Liver (tissue), 9 donors: ENCODE data around the gene SHH. TPM values are rescaled to one million over a fixed set of nuclear protein-coding genes. Genes with fewer than 3 reads are reported as not detected.

Source experiments
- DNase-seq: peaks from one replicate; pipeline ENCODE4 v3.0.0-alpha.2; 2017; ENCODE audit warnings: low spot score
- H3K27ac ChIP-seq, 2 donors: one replicate each; pipeline ENCODE4 v1.7.0; 2013; ENCODE audit warnings: inconsistent platforms in 2 of 2, low read length in 2 of 2, control low read depth in 1 of 2, low read depth in 1 of 2, mild to moderate bottlenecking in 1 of 2
- H3K27me3 ChIP-seq, 4 donors: one replicate each; pipeline versions ENCODE4 v1.6.1 to v1.7.0; 2013; ENCODE audit warnings: low read length in 3 of 4, inconsistent platforms in 1 of 4, mild to moderate bottlenecking in 1 of 4, moderate library complexity in 1 of 4; ENCODE audit not compliant: control insufficient read depth in 4 of 4, insufficient read depth in 4 of 4
- H3K36me3 ChIP-seq, 4 donors: one replicate each; pipeline versions ENCODE4 v1.6.1 to v1.7.0; 2013; ENCODE audit warnings: low read length in 3 of 4, mild to moderate bottlenecking in 3 of 4, low read depth in 1 of 4, moderate library complexity in 1 of 4; ENCODE audit not compliant: control insufficient read depth in 4 of 4, insufficient read depth in 3 of 4
- H3K4me1 ChIP-seq, 4 donors: one replicate each; pipeline versions ENCODE4 v1.6.1 to v1.7.0; 2013; ENCODE audit warnings: low read length in 3 of 4, mild to moderate bottlenecking in 3 of 4, moderate library complexity in 1 of 4; ENCODE audit not compliant: control insufficient read depth in 4 of 4, insufficient read depth in 4 of 4
- H3K4me3 ChIP-seq, 3 donors: one replicate each; pipeline versions ENCODE4 v1.6.1 to v1.7.0; 2013; ENCODE audit warnings: low read length in 3 of 3, control low read depth in 1 of 3, low read depth in 1 of 3, mild to moderate bottlenecking in 1 of 3
- H3K9ac ChIP-seq, 2 donors: one replicate each; pipeline ENCODE4 v1.7.0; 2013; ENCODE audit warnings: low read length in 2 of 2, mild to moderate bottlenecking in 2 of 2, moderate library complexity in 2 of 2, control low read depth in 1 of 2, low read depth in 1 of 2
- H3K9me3 ChIP-seq, 4 donors: one replicate each; pipeline versions ENCODE4 v1.6.1 to v1.7.0; 2013; ENCODE audit warnings: low read length in 3 of 4; ENCODE audit not compliant: control insufficient read depth in 4 of 4
- ATF3 ChIP-seq: IDR thresholded peaks from 2 replicates; pipeline ENCODE4 v1.6.1; 2016; ENCODE audit warnings: antibody characterized with exemption
- EGR1 ChIP-seq, 2 donors: IDR thresholded peaks; 2 replicates each; pipeline ENCODE4 v1.6.1; 2016 to 2018; ENCODE audit warnings: antibody characterized with exemption in 2 of 2, low read depth in 2 of 2
- FOXA1 ChIP-seq: IDR thresholded peaks from 2 replicates; pipeline ENCODE4 v1.6.1; 2016; ENCODE audit warnings: antibody characterized with exemption
- FOXA2 ChIP-seq: IDR thresholded peaks from 2 replicates; pipeline ENCODE4 v1.6.1; 2016; ENCODE audit warnings: antibody characterized with exemption
- GABPA ChIP-seq, 2 donors: IDR thresholded peaks in 1 of 2; conservative IDR thresholded peaks in 1 of 2; 2 replicates each; pipeline ENCODE4 v1.6.1; 2016; ENCODE audit warnings: antibody characterized with exemption in 2 of 2, mild to moderate bottlenecking in 1 of 2, moderate library complexity in 1 of 2
- HNF4A ChIP-seq, 2 donors: conservative IDR thresholded peaks; 2 replicates each; pipeline ENCODE4 v1.6.1; 2016; ENCODE audit warnings: antibody characterized with exemption in 2 of 2, mild to moderate bottlenecking in 2 of 2
- HNF4G ChIP-seq: IDR thresholded peaks from 2 replicates; pipeline ENCODE4 v1.6.1; 2016; ENCODE audit warnings: antibody characterized with exemption
- JUND ChIP-seq, 2 donors: IDR thresholded peaks; 2 replicates each; pipeline ENCODE4 v1.6.1; 2016; ENCODE audit warnings: antibody characterized with exemption in 2 of 2
- MAX ChIP-seq: IDR thresholded peaks from 2 replicates; pipeline ENCODE4 v1.6.1; 2016; ENCODE audit warnings: antibody characterized with exemption
- NR2F2 ChIP-seq: IDR thresholded peaks from 2 replicates; pipeline ENCODE4 v1.6.1; 2016; ENCODE audit warnings: antibody characterized with exemption
- RAD21 ChIP-seq, 2 donors: IDR thresholded peaks; 2 replicates each; pipeline ENCODE4 v1.6.1; 2016; ENCODE audit warnings: antibody characterized with exemption in 2 of 2, mild to moderate bottlenecking in 2 of 2
- RXRA ChIP-seq, 2 donors: IDR thresholded peaks; 2 replicates each; pipeline ENCODE4 v1.6.1; 2017 to 2018; ENCODE audit warnings: antibody characterized with exemption in 2 of 2, mild to moderate bottlenecking in 1 of 2
- SP1 ChIP-seq: IDR thresholded peaks from 2 replicates; pipeline ENCODE4 v1.6.1; 2018; ENCODE audit warnings: antibody characterized with exemption, mild to moderate bottlenecking
- TAF1 ChIP-seq: conservative IDR thresholded peaks from 2 replicates; pipeline ENCODE4 v1.6.1; 2016; ENCODE audit warnings: antibody characterized with exemption, mild to moderate bottlenecking
- YY1 ChIP-seq: IDR thresholded peaks from 2 replicates; pipeline ENCODE4 v1.6.1; 2016; ENCODE audit warnings: antibody characterized with exemption, mild to moderate bottlenecking
- WGBS: extraction: QIAGEN DNeasy Blood & Tissue Kit; methylation state at CpG from one replicate; pipeline ENCODE4 v1.1.7; 2013; 5-methylcytosine and 5-hydroxymethylcytosine counted together
- polyA plus RNA-seq, 2 donors: library from polyadenylated mRNA; stranded (reverse) in 1 of 2; unstranded in 1 of 2; fragments of 200-250 nt in 1 of 2; fragments of >200 nt in 1 of 2; fragmentation: Nextera tagmentation in 1 of 2; extraction: Ambion mirVana in 1 of 2; gene quantifications; one replicate each; pipeline versions ENCODE4 v1.2.1 to v1.2.3, GENCODE V29; 2013 to 2015
- total RNA-seq, 2 donors: library from RNA; depleted of rRNA; stranded (reverse); fragments of >200 nt; gene quantifications; one replicate each; pipeline ENCODE4 v1.2.3, GENCODE V29; 2014
- TF ChIP-seq, protein P1 (sequence below): IDR thresholded peaks from 2 replicates; pipeline ENCODE4 v1.6.1; 2016; ENCODE audit warnings: antibody characterized with exemption
- TF ChIP-seq, protein P2 (sequence below): IDR thresholded peaks from 2 replicates; pipeline ENCODE4 v1.6.1; 2016; ENCODE audit warnings: antibody characterized with exemption, mild to moderate bottlenecking
- TF ChIP-seq, protein P3 (sequence below): fragments of 150-350 bp; IDR thresholded peaks from 2 replicates; pipeline ENCODE4 v1.5.1; 2017; ENCODE audit warnings: improper control_type of control experiment, low read depth, low read length; ENCODE audit not compliant: missing input control
- donor health status: healthy.
- donor health status: healthy.
- donor health status: healthy.
- donor health status: healthy.
- donor health status: healthy.

Gene SHH
- total and polyA plus RNA-seq, 4 donors: 3.9 to 10.0 (median 5.2) TPM

DNA sequence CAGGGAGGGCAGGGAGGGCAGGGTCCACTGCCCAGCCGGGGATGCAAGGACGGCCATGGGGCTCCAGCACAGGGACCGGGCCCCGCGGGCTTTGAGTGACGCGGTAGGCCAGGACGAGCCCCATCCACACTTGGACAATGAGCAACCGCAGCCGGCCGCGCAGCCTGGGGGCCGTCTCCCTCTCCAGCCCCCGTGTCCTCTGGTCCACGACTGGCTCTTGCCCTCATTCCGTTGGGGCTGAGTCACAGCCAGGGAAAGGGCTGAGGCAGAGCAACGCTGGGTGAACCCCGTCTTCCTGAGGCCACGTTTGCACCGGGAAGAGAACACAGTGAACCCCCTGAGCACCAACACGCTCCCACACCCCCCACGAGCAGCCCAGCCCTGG lies 23.7 kb downstream of the SHH start:
- WGBS: 93% methylated on average over 22 of the region's 22 CpGs
- Histone ChIP-seq H3K27me3 (no peaks in the 10 kb centered on the region), H3K9me3 (no peaks in the 10 kb centered on the region), H3K36me3 (peaks cover 0 to 4% (median 0%) of the 10 kb centered on the region in 4 donors), H3K27ac (no peak overlapping the region), H3K4me1 (peaks cover 2 to 7% (median 6%) of the 10 kb centered on the region in 4 donors), H3K4me3 (no peak overlapping the region), H3K9ac (no peak overlapping the region)
- TF ChIP-seq, protein P1, sequence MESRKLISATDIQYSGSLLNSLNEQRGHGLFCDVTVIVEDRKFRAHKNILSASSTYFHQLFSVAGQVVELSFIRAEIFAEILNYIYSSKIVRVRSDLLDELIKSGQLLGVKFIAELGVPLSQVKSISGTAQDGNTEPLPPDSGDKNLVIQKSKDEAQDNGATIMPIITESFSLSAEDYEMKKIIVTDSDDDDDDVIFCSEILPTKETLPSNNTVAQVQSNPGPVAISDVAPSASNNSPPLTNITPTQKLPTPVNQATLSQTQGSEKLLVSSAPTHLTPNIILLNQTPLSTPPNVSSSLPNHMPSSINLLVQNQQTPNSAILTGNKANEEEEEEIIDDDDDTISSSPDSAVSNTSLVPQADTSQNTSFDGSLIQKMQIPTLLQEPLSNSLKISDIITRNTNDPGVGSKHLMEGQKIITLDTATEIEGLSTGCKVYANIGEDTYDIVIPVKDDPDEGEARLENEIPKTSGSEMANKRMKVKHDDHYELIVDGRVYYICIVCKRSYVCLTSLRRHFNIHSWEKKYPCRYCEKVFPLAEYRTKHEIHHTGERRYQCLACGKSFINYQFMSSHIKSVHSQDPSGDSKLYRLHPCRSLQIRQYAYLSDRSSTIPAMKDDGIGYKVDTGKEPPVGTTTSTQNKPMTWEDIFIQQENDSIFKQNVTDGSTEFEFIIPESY: no peak
- TF ChIP-seq JUND (IDR thresholded peaks at IDR 0.05): no peak
- no peak for TF ChIP-seq HNF4G
- no peak for TF ChIP-seq MAX
- TF ChIP-seq SP1: no peak
- TF ChIP-seq YY1: no peak
- no peak for TF ChIP-seq NR2F2
- TF ChIP-seq FOXA1: no peak
- no peak for TF ChIP-seq HNF4A (conservative IDR thresholded peaks at IDR 0.05)
- TF ChIP-seq FOXA2: no peak
- no peak for DNase-seq

DNA sequence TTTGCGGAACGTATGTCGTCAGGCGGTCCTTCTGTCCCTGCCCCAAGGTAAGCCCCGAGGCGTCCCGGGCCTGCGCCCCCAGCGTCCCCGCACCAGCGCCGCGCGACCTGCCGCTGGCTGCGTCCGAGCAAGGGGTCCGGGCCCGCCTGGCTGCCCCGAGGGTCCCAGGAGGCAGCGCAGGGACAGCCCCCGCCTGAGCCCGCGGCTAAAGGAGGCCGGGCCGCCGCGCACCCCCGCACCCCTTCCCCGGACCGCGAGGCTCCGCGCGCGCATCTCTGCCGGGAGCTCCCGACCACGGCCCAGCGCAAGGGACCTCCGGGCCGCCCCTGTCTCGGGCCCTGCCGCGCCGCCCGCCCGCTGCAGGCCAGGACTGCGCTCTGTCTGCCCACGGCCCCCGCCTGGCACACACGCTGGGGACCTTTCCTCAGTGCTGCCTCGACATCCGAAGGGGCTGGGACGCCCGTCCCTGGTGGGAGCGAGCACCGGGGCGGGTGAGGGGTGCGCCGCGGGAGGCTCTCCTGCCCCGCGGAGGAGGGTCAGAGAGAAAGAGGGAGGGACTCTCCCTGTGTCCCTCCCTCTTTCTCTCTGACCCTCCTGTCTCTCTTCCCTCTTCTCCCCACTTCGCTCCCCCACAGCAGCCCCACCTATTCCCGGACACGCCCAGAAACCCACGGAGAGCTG lies 25.0 kb downstream of the SHH start:
- Histone ChIP-seq H3K27ac (no peak overlapping the region), H3K9me3 (no peaks in the 10 kb centered on the region), H3K9ac (no peak overlapping the region), H3K4me1 (peaks cover 2 to 7% (median 6%) of the 10 kb centered on the region in 4 donors), H3K4me3 (peak overlapping the region in 2 of 3 donors; percentile 14 to 60), H3K27me3 (no peaks in the 10 kb centered on the region), H3K36me3 (peaks cover 0 to 12% (median 1%) of the 10 kb centered on the region in 4 donors)
- TF ChIP-seq, protein P1: no peak
- TF ChIP-seq TAF1 (no peak), HNF4G (no peak), YY1 (no peak), FOXA1 (no peak), SP1 (no peak), ATF3 (no peak), GABPA (IDR thresholded peaks at IDR 0.05 in 1 of 2, conservative IDR thresholded peaks at IDR 0.05 in 1 of 2) (no peak), NR2F2 (no peak), EGR1 (IDR thresholded peaks at IDR 0.05; ENCODE audit: low read depth in 2 of 2) (no peak), MAX (no peak), FOXA2 (no peak), RAD21 (IDR thresholded peaks at IDR 0.05) (no peak), RXRA (IDR thresholded peaks at IDR 0.05) (no peak), JUND (IDR thresholded peaks at IDR 0.05) (no peak), HNF4A (conservative IDR thresholded peaks at IDR 0.05) (no peak)
- TF ChIP-seq, protein P2, sequence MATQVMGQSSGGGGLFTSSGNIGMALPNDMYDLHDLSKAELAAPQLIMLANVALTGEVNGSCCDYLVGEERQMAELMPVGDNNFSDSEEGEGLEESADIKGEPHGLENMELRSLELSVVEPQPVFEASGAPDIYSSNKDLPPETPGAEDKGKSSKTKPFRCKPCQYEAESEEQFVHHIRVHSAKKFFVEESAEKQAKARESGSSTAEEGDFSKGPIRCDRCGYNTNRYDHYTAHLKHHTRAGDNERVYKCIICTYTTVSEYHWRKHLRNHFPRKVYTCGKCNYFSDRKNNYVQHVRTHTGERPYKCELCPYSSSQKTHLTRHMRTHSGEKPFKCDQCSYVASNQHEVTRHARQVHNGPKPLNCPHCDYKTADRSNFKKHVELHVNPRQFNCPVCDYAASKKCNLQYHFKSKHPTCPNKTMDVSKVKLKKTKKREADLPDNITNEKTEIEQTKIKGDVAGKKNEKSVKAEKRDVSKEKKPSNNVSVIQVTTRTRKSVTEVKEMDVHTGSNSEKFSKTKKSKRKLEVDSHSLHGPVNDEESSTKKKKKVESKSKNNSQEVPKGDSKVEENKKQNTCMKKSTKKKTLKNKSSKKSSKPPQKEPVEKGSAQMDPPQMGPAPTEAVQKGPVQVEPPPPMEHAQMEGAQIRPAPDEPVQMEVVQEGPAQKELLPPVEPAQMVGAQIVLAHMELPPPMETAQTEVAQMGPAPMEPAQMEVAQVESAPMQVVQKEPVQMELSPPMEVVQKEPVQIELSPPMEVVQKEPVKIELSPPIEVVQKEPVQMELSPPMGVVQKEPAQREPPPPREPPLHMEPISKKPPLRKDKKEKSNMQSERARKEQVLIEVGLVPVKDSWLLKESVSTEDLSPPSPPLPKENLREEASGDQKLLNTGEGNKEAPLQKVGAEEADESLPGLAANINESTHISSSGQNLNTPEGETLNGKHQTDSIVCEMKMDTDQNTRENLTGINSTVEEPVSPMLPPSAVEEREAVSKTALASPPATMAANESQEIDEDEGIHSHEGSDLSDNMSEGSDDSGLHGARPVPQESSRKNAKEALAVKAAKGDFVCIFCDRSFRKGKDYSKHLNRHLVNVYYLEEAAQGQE: no peak
- TF ChIP-seq, protein P3, sequence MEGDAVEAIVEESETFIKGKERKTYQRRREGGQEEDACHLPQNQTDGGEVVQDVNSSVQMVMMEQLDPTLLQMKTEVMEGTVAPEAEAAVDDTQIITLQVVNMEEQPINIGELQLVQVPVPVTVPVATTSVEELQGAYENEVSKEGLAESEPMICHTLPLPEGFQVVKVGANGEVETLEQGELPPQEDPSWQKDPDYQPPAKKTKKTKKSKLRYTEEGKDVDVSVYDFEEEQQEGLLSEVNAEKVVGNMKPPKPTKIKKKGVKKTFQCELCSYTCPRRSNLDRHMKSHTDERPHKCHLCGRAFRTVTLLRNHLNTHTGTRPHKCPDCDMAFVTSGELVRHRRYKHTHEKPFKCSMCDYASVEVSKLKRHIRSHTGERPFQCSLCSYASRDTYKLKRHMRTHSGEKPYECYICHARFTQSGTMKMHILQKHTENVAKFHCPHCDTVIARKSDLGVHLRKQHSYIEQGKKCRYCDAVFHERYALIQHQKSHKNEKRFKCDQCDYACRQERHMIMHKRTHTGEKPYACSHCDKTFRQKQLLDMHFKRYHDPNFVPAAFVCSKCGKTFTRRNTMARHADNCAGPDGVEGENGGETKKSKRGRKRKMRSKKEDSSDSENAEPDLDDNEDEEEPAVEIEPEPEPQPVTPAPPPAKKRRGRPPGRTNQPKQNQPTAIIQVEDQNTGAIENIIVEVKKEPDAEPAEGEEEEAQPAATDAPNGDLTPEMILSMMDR: no peak
- no peak for DNase-seq
- 3% methylated on average over 64 of the region's 68 CpGs for WGBS
